GM12864 (cell line): Measurements from ENCODE around the gene C1orf167.

Experiments used
- DNase-seq: peaks from one replicate; pipeline ENCODE4 v3.0.0-alpha.2; 2011; ENCODE audit warnings: low read depth
- H3K4me3 ChIP-seq: 2 replicates; pipeline ENCODE4 v1.5.1; 2011; ENCODE audit warnings: mild to moderate bottlenecking, low read depth, low read length, control low read depth
- TF ChIP-seq, protein P1 (sequence below): IDR thresholded peaks from 2 replicates; pipeline ENCODE4 v1.5.1; 2011; ENCODE audit warnings: low read depth, mild to moderate bottlenecking, moderate library complexity, low read length, control low read depth, inconsistent platforms; ENCODE audit errors: missing control alignments

The C1orf167 gene

GRCh38 chr1:11836955-11837766 is 75.2 kb downstream of the C1orf167 start:
- TF ChIP-seq, protein P1, sequence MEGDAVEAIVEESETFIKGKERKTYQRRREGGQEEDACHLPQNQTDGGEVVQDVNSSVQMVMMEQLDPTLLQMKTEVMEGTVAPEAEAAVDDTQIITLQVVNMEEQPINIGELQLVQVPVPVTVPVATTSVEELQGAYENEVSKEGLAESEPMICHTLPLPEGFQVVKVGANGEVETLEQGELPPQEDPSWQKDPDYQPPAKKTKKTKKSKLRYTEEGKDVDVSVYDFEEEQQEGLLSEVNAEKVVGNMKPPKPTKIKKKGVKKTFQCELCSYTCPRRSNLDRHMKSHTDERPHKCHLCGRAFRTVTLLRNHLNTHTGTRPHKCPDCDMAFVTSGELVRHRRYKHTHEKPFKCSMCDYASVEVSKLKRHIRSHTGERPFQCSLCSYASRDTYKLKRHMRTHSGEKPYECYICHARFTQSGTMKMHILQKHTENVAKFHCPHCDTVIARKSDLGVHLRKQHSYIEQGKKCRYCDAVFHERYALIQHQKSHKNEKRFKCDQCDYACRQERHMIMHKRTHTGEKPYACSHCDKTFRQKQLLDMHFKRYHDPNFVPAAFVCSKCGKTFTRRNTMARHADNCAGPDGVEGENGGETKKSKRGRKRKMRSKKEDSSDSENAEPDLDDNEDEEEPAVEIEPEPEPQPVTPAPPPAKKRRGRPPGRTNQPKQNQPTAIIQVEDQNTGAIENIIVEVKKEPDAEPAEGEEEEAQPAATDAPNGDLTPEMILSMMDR = no peak
- DNase-seq = no peak

DNA sequence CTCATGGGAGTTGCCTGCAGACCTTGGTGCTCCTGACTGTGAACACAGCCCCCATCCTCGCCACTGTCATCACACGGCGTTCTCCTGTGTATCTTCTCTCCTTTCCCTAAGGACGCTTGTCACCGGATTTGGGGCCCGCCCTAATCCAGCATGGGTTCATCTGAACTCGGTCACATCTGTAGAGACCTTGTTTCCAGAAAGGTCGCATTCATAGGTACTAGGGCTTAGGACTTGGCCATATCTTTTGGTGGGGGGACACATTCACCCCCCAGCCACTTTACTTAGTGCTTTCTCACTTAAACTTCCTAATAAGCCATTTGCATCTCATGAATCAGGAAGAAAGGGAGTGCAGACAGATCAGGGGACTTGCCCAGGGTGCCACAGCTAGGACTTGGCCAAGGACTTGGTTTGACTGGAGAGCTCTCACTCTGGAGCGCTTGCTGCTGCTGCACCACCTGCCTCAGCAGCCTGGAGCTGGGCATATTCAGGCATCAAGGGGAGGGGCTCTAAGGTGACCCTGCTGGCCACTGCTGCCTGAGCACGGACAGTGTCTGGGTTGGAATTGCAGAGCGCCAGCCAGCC is 75.9 kb downstream of the C1orf167 start:
- no peak for DNase-seq
- TF ChIP-seq, protein P1 = no peak

More at GRCh38 chr1:11836955-11837766, 75.2 kb downstream of the C1orf167 start:
- no peak overlapping the region for H3K4me3 ChIP-seq

DNA sequence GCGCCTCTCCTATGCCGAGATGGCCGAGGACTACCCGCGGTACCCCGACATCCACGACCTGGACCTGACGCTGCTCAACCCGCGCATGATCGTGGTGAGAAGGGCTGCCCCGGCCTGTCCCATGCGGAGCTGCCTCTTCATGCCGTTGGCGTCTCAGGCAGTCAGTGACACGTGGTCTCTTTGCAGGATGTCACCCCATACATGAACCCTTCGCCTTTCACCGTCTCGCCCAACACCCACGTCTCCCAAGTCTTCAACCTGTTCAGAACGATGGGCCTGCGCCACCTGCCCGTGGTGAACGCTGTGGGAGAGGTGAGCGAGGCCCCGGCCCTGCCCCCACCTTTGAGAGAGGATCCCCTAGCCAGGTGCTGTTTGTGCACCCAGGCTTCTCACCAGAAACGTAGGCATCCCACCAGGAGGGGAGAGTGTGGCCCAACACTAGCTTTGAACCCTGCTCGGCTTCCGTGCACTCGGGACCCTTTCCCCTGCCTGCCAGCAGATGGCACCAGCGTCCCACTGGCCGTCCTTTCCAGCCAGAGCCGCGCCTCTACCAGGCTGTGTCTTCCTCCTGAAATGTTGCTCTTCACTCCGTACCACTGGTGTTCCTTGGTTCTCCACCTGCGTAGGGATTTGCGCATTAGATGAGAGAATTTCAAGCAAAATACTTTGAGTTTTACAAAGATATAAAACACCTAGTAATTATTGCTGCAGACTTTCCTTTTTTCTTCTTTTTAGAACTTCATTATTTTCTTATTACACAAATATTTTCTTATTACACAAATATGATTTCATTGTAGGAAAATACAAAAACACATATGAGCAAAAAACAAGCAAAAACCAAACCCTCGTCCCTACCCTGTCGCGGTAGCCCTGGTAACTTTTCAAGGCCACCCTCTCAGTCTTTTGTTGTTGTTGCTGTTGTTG is 76.6 kb downstream of the C1orf167 start:
- DNase-seq = no peak
- TF ChIP-seq, protein P1 = peak; percentile 99
- no peak overlapping the region for H3K4me3 ChIP-seq

More for the DNA sequence above, 75.9 kb downstream of the C1orf167 start:
- H3K4me3 ChIP-seq = no peak overlapping the region
